Central memory CD8-positive, alpha-beta T cell (primary cell): ENCODE results near the gene C17orf113.

Source experiments
- ATAC-seq: fragments of 150-1000 bp; cut with Tn5 transposase; replicated peaks from 2 replicates; pipeline ENCODE4 v1.10.0; 2022; ENCODE audit warnings: mild to moderate bottlenecking, moderate FRiP score, moderate number of reproducible peaks; ENCODE audit not compliant: poor library complexity, severe bottlenecking; ENCODE audit errors: extremely low read depth
- DNase-seq, 2 donors: peaks; one replicate each; pipeline ENCODE4 v3.0.0; 2021; ENCODE audit warnings: low spot score in 2 of 2
- H3K27ac Mint-ChIP-seq: one replicate; pipeline ENCODE4 v1.8.0; 2022; ENCODE audit warnings: low read depth, mild to moderate bottlenecking, moderate library complexity, mixed read lengths
- H3K27me3 Mint-ChIP-seq: one replicate; pipeline ENCODE4 v1.8.0; 2022; ENCODE audit warnings: mixed read lengths
- H3K36me3 Mint-ChIP-seq: one replicate; pipeline ENCODE4 v1.8.0; 2022; ENCODE audit warnings: mild to moderate bottlenecking, moderate library complexity, mixed read lengths; ENCODE audit not compliant: insufficient read depth
- H3K4me1 Mint-ChIP-seq: one replicate; pipeline ENCODE4 v1.8.0; 2022; ENCODE audit warnings: mixed read lengths
- H3K4me3 Mint-ChIP-seq: one replicate; pipeline ENCODE4 v1.8.0; 2022; ENCODE audit warnings: mild to moderate bottlenecking, moderate library complexity, mixed read lengths
- H3K9me3 Mint-ChIP-seq: one replicate; pipeline ENCODE4 v1.8.0; 2022; ENCODE audit warnings: mixed read lengths

Gene C17orf113

DNA sequence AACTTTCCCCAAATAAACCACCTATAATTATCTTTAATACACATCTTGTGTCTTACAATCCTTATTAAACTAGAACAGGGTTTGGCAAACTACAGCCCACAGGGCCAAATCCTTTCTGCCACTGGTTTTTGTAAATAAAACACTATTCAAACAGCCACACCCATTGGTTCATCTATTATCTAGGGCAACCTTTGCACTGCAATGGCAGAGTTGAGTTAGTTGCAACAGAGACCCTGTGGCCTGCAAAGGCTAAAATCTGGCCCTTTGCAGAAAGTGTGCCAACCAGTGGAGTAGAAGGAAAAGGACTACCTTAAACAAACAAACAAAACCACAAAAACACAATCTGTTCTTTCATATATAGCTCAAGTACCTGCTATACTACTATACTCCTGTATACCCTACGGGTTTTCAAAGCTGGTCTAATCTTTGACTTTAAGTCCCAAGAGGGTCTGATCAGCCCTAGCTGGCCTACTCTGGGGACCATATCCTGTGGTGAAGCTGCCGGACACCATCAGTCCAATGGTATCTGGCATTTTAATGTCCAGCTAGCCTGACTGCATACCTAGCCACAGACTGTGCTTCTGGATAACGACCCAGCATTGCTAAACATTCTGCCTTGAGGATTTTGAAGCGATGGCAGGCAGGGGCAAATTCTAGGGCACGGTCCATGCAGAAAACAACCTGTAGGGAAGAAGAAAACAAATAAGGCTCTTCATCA is 60.5 kb downstream of the C17orf113 start:
- ATAC-seq (no peak), DNase-seq (no peak)
- Mint-ChIP-seq H3K27ac (no peak overlapping the region), H3K36me3 (peaks cover 70% of the 10 kb centered on the region), H3K9me3 (no peaks in the 10 kb centered on the region), H3K4me3 (no peak overlapping the region), H3K4me1 (no peaks in the 10 kb centered on the region), H3K27me3 (no peaks in the 10 kb centered on the region)

DNA sequence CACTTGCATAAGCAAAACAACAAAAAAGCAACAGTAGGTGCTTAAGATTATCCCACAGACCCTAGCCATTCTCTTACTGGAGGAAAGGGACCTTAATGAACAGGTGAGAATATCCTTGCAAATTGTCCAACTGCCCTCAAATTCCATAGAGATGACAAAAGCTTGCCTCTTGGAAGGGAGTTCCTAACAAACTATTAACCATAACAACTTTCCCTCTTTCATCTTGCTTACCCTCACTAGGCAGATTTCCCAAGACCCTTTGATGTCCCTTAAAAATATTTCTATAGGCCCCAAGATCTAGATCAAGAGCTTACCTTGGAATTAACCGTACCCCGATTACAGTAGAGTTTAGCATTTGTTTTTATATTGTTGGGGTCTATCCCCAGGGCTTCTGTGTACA is 62.0 kb downstream of the C17orf113 start:
- H3K27ac Mint-ChIP-seq: no peak overlapping the region
- H3K4me3 Mint-ChIP-seq: no peak overlapping the region
- H3K27me3 Mint-ChIP-seq: no peaks in the 10 kb centered on the region
- H3K9me3 Mint-ChIP-seq: no peaks in the 10 kb centered on the region
- H3K4me1 Mint-ChIP-seq: peaks cover 5% of the 10 kb centered on the region
- no peak for DNase-seq
- H3K36me3 Mint-ChIP-seq: peaks cover 68% of the 10 kb centered on the region
- no peak for ATAC-seq
